IPS-NIHi7 (cell line): ENCODE data around the gene POLR2J2.
"Not testable (repeated sequence)": the region's sequence is repeated elsewhere in the genome, so short reads cannot be mapped to it uniquely, and the experiment has no call there.

Experiments
- DNase-seq: peaks from one replicate; pipeline ENCODE4 v3.0.0; 2012; ENCODE audit warnings: mixed read lengths; ENCODE audit errors: extremely low spot score

Gene POLR2J2

DNA sequence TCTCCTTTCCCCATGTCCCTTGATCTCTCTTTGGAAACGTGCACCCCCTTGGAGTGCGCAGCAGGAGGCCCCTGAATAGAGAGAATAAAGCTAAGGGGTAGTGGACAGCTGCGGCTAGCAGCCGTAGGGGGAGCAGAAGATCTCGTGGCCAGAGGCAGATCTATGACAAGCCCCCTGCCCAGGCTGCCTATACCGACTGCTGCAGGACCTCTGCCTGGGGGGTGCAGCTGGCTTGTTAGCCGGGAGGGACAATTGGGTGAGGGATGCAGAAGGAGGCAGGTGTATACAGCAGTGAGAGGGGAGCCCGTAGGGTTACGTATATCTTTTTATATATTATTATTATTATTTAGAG lies 469 bp upstream of the POLR2J2 start:
- not testable (repeated sequence) for DNase-seq

DNA sequence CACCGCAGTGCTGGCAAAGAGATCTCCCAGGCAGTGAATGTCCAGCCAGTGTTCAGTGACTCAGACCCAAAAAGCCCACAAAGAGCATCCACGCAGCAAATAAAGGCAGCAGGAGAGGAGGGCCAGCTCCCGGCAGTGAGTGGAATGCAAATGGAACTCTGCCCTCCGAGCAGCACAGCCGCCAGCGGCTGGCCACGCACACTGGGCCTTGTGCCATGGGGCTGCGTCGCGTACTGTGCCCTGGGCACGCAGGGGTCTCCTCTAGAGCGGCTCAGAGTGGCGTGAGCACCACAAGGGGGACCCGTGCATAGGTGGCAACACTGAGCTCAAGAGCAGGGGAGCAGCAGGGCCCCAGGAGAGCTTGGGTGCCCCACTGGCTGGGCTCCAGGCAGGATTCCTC lies 3.9 kb downstream of the POLR2J2 start:
- DNase-seq: not testable (repeated sequence)

DNA sequence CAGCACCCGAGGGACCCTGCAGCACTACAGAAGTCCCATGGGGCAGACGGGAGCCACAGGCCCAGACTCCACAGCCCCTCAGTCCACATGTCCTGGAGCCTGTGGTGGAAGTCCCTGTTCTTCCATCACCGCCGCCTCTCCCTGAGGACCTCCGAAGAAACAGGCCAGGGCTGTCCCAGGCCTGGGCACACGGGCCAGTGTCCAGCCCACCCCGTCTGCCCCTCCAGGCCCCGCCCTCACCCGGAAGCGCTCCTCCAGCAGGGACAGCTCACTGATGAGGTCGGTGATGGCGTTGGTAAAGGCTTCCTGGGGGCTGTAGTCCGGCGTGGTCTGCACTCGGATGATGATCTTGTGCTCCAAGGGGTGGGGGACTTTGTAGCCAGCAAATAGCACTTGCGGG lies 4.6 kb downstream of the POLR2J2 start:
- DNase-seq: not testable (repeated sequence)

DNA sequence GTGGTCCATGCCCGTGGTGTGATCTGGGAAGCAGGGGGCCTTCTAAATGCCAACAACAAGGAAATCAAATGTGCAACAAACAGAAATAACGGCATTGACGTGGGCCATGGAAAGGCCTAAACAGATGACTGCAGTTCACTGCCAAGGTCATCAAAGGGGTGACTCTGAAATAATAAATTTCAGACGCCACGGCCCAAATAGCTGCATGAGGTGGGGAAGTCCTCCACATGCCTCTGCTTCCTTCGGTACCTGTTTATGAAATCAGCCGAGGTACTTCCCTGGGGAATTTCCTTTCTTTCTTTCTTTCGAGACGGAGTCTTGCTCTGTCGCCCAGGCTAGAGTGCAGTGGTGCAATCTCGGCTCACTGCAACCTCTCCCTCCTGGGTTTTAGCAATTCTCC lies 6.7 kb downstream of the POLR2J2 start:
- not testable (repeated sequence) for DNase-seq

DNA sequence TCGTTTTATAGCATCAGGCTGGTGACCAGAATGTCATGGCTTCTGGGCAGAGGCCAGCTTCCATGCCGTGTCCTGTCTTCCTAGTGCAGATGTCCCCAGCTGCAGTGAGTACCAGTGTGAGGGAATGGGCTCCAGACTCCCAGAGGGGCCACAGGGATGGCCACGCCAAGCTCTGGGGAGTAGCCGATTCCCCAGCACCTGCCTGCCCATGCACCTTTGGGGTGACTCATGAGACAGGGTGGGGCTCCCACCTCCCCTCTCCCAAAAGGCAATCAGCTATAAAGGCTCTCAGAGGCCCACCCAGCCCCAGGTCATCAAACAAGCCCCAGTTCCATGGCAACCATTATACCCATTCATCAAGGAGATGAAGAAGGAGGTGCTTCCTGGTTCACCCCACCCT lies 21.5 kb downstream of the POLR2J2 start, which contains the start of gene SPDYE2B:
Gene SPDYE2B (plus strand): TSS at position 396 of the 400 bp plus-strand sequence. CDS start 2,030 bp downstream, outside the sequence.
- DNase-seq: not testable (repeated sequence)

DNA sequence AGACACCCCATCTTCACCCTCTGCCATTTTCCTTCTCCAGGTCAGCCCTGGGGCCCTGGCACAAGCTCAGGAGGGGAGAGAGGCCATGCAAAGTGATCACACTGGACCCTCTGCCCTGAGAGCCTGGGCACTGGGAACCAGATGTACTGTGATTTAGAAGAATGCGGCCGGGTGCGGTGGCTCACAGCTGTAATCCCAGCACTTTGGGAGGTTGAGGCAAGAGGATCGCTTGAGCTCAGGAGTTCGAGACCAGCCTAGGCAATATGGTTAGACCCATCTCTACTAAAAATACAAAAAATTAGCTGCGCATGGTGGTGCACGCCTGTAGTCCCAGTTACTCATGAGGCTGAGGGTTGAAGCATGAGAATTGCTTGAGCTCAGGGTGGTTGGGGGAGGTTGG lies 23.6 kb downstream of the POLR2J2 start:
- not testable (repeated sequence) for DNase-seq

DNA sequence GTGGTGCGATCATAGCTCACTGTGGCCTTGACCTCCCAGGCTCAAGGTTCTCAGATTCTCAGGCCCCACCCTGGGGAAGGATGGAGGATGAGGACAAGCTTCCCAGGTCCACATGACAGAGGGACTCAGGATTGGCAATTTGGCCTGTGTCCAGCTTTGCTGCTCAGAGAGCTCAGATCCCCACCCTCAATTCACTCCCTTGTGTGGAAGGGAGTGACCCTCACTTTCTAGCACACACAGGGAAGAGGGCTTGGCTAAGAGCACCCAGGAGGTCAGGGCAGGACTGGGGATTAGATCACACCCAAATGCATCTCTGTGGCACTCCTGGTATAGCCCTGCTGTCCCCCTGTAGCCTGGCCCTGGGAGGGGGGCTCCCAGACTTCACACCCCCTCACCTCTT lies 28.1 kb downstream of the POLR2J2 start:
- DNase-seq: not testable (repeated sequence)

DNA sequence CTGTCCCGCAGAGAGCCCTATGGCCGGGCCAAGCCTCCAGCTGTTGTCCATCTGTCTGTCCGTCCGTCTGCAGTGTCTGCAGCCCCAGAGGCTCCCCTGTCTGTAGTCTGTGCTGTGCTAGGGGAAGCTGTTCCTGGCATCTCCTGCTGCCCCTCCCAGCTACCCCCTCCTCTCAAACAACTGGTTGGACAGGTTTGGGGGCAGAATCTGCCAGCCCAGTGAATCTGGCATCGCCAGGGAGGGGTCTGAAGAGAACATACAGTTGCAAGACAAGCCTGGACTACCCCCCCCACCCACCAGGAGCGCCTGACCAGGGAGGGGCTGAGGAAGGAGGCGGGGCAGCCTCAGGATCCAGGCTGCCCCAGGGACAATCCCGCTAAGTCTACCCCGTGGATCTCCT lies 28.8 kb downstream of the POLR2J2 start, which contains the start of gene UPK3BL1:
Gene UPK3BL1 (minus strand): TSS at position 101 of the 400 bp plus-strand sequence. CDS start 50 bp downstream, at position 51.
- DNase-seq: not testable (repeated sequence)

DNA sequence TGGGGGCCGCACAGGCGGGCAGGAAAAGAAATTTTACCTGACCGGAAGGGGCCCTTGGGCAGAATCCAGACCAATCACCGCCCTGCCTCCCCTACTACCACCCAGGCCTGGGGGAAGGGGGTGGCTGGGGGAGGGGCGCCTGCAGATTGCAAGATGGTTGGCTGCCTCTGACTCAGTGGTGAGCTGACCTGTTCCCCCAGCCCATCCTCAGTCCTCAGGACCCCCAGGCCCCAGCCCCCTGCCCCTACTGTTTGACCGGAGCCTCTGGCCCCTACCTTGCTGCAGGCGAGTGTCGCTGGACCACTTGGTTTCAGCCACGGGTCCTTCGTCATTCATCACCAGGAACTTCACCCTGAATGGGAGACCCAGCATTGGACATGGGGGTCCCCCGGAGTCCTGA lies 32.6 kb downstream of the POLR2J2 start:
- not testable (repeated sequence) for DNase-seq

DNA sequence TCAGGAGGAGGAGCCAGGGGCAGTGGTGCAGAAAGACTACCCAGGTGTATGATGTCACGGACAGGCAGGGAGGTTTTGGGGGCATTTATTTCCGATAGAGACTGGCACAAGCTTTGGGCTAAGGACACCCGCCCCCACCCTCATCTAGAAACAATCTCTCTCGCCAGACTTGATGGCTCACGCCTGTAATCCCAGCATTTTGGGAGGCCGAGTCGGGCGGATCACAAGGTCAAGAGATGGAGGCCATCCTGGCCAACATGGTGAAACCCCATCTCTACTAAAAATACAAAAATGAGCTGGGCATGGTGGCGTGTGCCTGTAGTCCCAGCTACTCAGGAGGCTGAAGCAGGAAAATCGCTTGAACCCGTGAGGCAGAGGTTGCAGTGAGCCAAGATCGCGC lies 34.5 kb downstream of the POLR2J2 start:
- not testable (repeated sequence) for DNase-seq

DNA sequence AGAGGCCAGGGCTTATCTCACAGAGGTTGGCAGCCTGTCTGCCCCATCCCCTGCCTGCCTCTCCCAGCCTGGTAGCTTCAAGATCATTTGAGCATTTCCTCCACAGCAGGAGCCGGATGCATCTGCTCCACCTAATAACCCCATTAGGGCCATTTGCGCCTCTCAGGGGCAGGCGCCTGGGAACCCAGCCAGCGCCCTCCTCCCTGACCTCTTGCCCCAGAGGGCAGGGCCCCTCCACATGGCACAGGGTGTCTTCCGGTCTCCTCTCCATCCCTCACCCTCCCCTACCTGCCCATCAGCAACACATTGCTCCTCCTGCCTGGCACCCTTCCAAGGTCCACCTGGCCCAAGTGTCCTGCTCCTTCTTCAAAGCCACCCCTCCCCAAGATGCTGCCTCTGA lies 36.1 kb downstream of the POLR2J2 start:
- not testable (repeated sequence) for DNase-seq

DNA sequence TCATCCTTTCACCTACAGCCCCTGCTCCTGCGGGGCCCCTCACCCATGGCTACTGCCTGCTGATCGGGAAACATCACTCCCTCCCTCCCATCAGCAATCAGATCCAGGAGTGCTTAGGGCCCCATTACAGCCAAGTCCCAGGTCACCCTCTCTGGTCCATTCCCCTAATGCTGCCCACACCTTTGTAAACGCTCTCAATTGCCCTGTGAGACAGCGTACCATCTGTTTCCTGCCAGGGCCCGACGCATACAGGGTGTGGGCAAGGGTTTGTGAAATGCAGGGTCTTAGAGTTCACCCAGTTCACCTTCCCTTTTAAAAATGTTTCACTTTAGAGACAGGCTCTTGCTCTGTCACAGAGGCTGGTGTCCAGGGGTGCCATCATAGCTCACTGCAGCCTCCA lies 37.2 kb downstream of the POLR2J2 start:
- DNase-seq: not testable (repeated sequence)

DNA sequence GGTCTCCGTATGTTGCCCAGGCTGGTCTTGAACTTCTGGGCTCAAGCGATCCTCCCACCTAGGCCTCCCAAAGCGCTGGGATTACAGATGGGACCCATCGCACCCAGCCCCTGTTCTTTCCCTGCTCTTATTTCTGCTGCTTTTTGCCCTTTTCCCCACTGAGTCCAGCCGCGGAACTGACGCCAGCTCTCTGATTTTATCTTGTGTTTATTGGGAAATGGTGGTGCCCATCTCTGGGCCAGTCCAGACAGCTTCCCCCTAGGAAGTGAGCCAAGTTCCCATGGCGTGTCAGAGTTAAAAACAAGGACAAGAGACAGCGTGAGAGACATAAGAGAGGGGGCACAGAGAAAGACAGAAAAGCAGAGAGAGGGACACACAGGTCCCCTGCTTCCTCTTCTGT lies 40.8 kb downstream of the POLR2J2 start:
- DNase-seq: not testable (repeated sequence)

DNA sequence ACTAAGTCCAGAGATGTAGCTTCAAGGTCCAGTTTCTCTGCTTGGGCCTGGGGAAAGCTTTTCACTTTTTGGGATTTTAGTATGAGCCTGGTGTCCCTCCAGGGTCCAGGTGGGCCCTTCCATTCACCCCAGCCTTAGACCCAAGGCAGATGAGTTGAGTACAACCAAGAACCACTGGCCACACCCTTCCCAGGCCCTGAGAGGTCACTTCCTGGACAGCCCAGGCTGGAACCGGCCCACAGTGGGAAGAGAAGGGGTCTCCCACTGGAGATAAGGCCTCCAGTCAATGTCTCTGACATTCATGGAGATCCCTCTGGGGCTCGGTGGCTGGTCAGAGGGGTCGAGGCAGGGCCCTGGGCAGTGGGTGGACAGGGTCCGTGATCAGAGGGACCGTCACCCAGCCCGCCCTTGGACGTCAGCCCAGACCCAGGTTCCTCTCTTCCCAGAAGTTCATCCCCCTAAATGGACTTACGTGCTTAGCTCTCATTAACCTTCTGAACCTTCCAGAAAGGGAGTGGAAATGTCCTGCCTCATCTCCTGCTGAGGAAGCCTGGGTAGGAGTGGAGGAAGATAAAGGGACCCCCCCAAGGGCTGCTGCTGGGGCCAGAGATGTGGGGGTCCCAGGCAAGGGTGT lies 44.1 kb downstream of the POLR2J2 start:
- not testable (repeated sequence) for DNase-seq

DNA sequence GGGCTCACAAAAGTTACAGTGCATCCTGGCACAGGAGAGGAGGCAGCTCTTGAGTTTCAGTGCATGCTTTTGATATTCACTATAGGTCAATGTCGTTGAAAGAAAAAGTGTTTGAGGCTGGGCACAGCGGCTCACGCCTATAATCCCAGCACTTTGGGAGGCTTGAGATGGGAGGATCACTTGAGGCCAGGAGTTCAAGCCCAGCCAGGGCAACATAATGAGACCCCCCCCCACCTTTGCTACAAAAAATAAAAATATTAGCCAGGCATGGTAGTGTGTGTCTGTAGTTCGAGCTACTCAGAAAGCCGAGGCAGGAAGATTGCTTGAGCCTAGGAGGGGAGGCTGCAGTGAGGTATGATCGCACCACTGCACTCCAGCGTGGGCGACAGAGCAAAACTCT lies 53.3 kb downstream of the POLR2J2 start:
- not testable (repeated sequence) for DNase-seq

DNA sequence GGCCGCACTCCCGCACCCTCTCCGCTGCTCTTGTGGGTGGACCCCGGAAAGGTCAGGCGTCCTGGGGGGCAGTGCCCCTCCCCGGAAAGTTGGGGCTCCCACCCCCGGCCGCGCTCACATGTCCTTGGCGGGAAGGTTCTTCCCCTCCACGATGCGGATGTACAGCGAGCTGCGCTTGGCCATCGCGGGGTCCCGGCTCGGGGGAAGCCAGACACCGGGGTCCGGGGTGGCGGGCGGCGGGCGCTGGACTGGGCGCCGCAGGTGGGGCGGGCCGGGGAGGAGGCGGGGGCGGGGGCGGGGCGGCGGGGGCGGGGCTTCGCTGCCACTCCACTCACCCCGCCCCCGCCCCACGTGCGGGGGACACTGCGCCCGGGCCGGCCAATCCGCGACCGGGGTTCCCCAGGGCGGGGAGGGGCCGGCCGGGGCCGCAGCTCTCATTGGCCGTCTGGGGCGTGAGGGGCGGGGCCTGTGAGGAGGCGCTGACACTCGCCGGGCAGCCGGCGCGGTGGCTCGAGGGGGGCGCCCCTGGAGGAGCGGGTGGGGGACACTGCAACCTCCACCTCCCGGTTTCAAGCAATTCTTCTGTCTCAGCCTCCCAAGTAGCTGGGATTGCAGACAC lies 54.8 kb downstream of the POLR2J2 start, which contains the start of gene RASA4:
Gene RASA4 (minus strand): TSS at position 250 of the 619 bp plus-strand sequence. CDS start 67 bp downstream, at position 183.
- DNase-seq: not testable (repeated sequence)
